Mesodermal cell (in vitro differentiated cells): ENCODE data around the gene ENOX2.

ENCODE experiments used
- H3K27ac ChIP-seq: 2 replicates; pipeline ENCODE4 v1.7.0; 2013; ENCODE audit warnings: mild to moderate bottlenecking, low read depth, low read length, moderate library complexity; ENCODE audit not compliant: severe bottlenecking
- H3K36me3 ChIP-seq: 2 replicates; pipeline ENCODE4 v1.7.1; 2013; ENCODE audit warnings: mild to moderate bottlenecking, low read length, moderate library complexity; ENCODE audit not compliant: control insufficient read depth, insufficient read depth
- H3K4me1 ChIP-seq: one replicate; pipeline ENCODE4 v1.7.1; 2013; ENCODE audit warnings: mild to moderate bottlenecking, low read length; ENCODE audit not compliant: insufficient read depth, control insufficient read depth, poor library complexity, severe bottlenecking
- H3K4me3 ChIP-seq: 2 replicates; pipeline ENCODE4 v1.7.0; 2013; ENCODE audit warnings: low read length, control low read depth, mild to moderate bottlenecking; ENCODE audit not compliant: insufficient read depth, poor library complexity, severe bottlenecking; ENCODE audit errors: extremely low read depth
- H3K9me3 ChIP-seq: 2 replicates; pipeline ENCODE4 v1.7.1; 2013; ENCODE audit warnings: mild to moderate bottlenecking, low read length, moderate library complexity; ENCODE audit not compliant: control insufficient read depth
- WGBS, 2 experiments: methylation state at CpG; one replicate each; pipeline ENCODE4 v1.1.5; 2013; ENCODE audit warnings: missing lambda C conversion rate in 2 of 2; ENCODE audit not compliant: insufficient coverage in 2 of 2; 5-methylcytosine and 5-hydroxymethylcytosine counted together

Gene ENOX2

GRCh38 chrX:130788786-130789581, 114.0 kb downstream of the ENOX2 start:
- Histone ChIP-seq H3K4me3 (no peak overlapping the region), H3K27ac (no peak overlapping the region), H3K4me1 (no peaks in the 10 kb centered on the region), H3K36me3 (no peaks in the 10 kb centered on the region), H3K9me3 (no peaks in the 10 kb centered on the region)
- WGBS, 2 experiments = 50% methylated on average over 1 of the region's 4 CpGs; no CpG with 5 or more reads in 1 of the 2 experiments

GRCh38 chrX:130786030-130786429, 117.0 kb downstream of the ENOX2 start:
- WGBS, 2 experiments = no CpG with 5 or more reads among the region's 2 CpGs
- Histone ChIP-seq H3K9me3 (no peaks in the 10 kb centered on the region), H3K36me3 (no peaks in the 10 kb centered on the region), H3K4me1 (no peaks in the 10 kb centered on the region), H3K27ac (no peak overlapping the region), H3K4me3 (no peak overlapping the region)

- no CpG with 5 or more reads among the region's 3 CpGs for WGBS, 2 experiments
- no peaks in the 10 kb centered on the region for H3K9me3 ChIP-seq
- no peak overlapping the region for H3K4me3 ChIP-seq
- no peaks in the 10 kb centered on the region for H3K4me1 ChIP-seq
- no peak overlapping the region for H3K27ac ChIP-seq
- no peaks in the 10 kb centered on the region for H3K36me3 ChIP-seq
These were observed 124.2 kb downstream of the ENOX2 start for GRCh38 chrX:130778773-130779172.

- no peak overlapping the region for H3K27ac ChIP-seq
- H3K9me3 ChIP-seq = no peaks in the 10 kb centered on the region
- peaks cover 3% of the 10 kb centered on the region for H3K4me1 ChIP-seq
- H3K4me3 ChIP-seq = no peak overlapping the region
- H3K36me3 ChIP-seq = no peaks in the 10 kb centered on the region
- no CpG with 5 or more reads among the region's 1 CpG for WGBS, 2 experiments
These were observed 127.2 kb downstream of the ENOX2 start for GRCh38 chrX:130775849-130776248.

- Histone ChIP-seq H3K36me3 (no peaks in the 10 kb centered on the region), H3K9me3 (no peaks in the 10 kb centered on the region), H3K4me1 (peaks cover 14% of the 10 kb centered on the region), H3K27ac (no peak overlapping the region), H3K4me3 (no peak overlapping the region)
- WGBS, 2 experiments = no CpG with 5 or more reads among the region's 4 CpGs
These were observed 130.2 kb downstream of the ENOX2 start for GRCh38 chrX:130772776-130773143.

- H3K36me3 ChIP-seq = no peaks in the 10 kb centered on the region
- H3K4me3 ChIP-seq = no peak overlapping the region
- no peak overlapping the region for H3K27ac ChIP-seq
- peaks cover 14% of the 10 kb centered on the region for H3K4me1 ChIP-seq
- WGBS, 2 experiments = 70 to 80% methylated on average over 1 to 2 of the region's 4 CpGs
- no peaks in the 10 kb centered on the region for H3K9me3 ChIP-seq
These were observed 130.8 kb downstream of the ENOX2 start for GRCh38 chrX:130772105-130772775.

GRCh38 chrX:130771648-130772047, 131.4 kb downstream of the ENOX2 start:
- Histone ChIP-seq H3K36me3 (no peaks in the 10 kb centered on the region), H3K4me1 (peaks cover 14% of the 10 kb centered on the region), H3K9me3 (no peaks in the 10 kb centered on the region), H3K27ac (no peak overlapping the region), H3K4me3 (no peak overlapping the region)
- 100% methylated on average over 1 of the region's 1 CpG; no CpG with 5 or more reads in 1 of the 2 experiments for WGBS, 2 experiments

- Histone ChIP-seq H3K36me3 (no peaks in the 10 kb centered on the region), H3K4me1 (peaks cover 14% of the 10 kb centered on the region), H3K9me3 (no peaks in the 10 kb centered on the region), H3K4me3 (no peak overlapping the region), H3K27ac (no peak overlapping the region)
- WGBS, 2 experiments = 80% methylated on average over 2 of the region's 2 CpGs; no CpG with 5 or more reads in 1 of the 2 experiments
These were observed 131.8 kb downstream of the ENOX2 start for GRCh38 chrX:130771230-130771629.

GRCh38 chrX:130770615-130771014, 132.4 kb downstream of the ENOX2 start:
- H3K36me3 ChIP-seq = no peaks in the 10 kb centered on the region
- H3K9me3 ChIP-seq = no peaks in the 10 kb centered on the region
- H3K4me1 ChIP-seq = peaks cover 14% of the 10 kb centered on the region
- no peak overlapping the region for H3K27ac ChIP-seq
- WGBS, 2 experiments = no CpG with 5 or more reads among the region's 3 CpGs
- no peak overlapping the region for H3K4me3 ChIP-seq

- peaks cover 14% of the 10 kb centered on the region for H3K4me1 ChIP-seq
- WGBS, 2 experiments = no CpG with 5 or more reads among the region's 4 CpGs
- no peaks in the 10 kb centered on the region for H3K9me3 ChIP-seq
- no peak overlapping the region for H3K27ac ChIP-seq
- H3K4me3 ChIP-seq = no peak overlapping the region
- H3K36me3 ChIP-seq = no peaks in the 10 kb centered on the region
These were observed 133.2 kb downstream of the ENOX2 start for GRCh38 chrX:130769835-130770234.

GRCh38 chrX:130758072-130758471, 144.9 kb downstream of the ENOX2 start:
- Histone ChIP-seq H3K36me3 (no peaks in the 10 kb centered on the region), H3K9me3 (no peaks in the 10 kb centered on the region), H3K4me3 (no peak overlapping the region), H3K4me1 (no peaks in the 10 kb centered on the region), H3K27ac (no peak overlapping the region)
- WGBS, 2 experiments = no CpG with 5 or more reads among the region's 1 CpG
